ENCODE data around the gene NPLOC4.

GRCh38 chr17:81543339-81543675, 93.6 kb downstream of the NPLOC4 start:
- no peak for TF ChIP-seq POLR2A (IDR thresholded peaks at IDR 0.05; ENCODE audit: low read depth, low read length)
- no peak for TF ChIP-seq TAF1 (IDR thresholded peaks at IDR 0.05; ENCODE audit: low read depth, low read length)

Measured in GM12891 (cell line).